HEK293 (cell line): ENCODE measurements around the gene RPL29.

ENCODE experiments used
- ATF2 ChIP-seq: fragments of 450-650 bp; formaldehyde crosslinking; IDR thresholded peaks from 2 replicates; pipeline ENCODE4 v1.5.1; 2016; ENCODE audit warnings: missing biosample characterization, missing genetic modification characterization, low read depth
- BCL6B ChIP-seq: fragments of 450-650 bp; formaldehyde crosslinking; IDR thresholded peaks from 2 replicates; pipeline ENCODE4 v1.5.1; 2017; ENCODE audit warnings: missing biosample characterization, missing genetic modification characterization
- CTCF ChIP-seq: fragments of 450-650 bp; formaldehyde crosslinking; IDR thresholded peaks from 2 replicates; pipeline ENCODE4 v1.5.1; 2016; ENCODE audit warnings: missing biosample characterization, missing genetic modification characterization
- MEIS1 ChIP-seq: sonication (generic); formaldehyde crosslinking; IDR thresholded peaks from 2 replicates; pipeline ENCODE4 v1.8.1; 2022; ENCODE audit warnings: missing genetic modification reagents, mild to moderate bottlenecking, borderline replicate concordance
- ZNF292 ChIP-seq: fragments of 450-650 bp; formaldehyde crosslinking; IDR thresholded peaks from 2 replicates; pipeline ENCODE4 v1.5.1; 2016; ENCODE audit warnings: low read depth, missing biosample characterization, missing genetic modification characterization, borderline replicate concordance
- TF ChIP-seq, protein P1 (sequence below): fragments of 450-650 bp; formaldehyde crosslinking; IDR thresholded peaks from 2 replicates; pipeline ENCODE4 v1.5.1; 2016; ENCODE audit warnings: missing biosample characterization, missing genetic modification characterization

- no peak for TF ChIP-seq CTCF (tag by site-specific recombination)
- TF ChIP-seq MEIS1 (CRISPR knock-in tag), result no peak
- no peak for TF ChIP-seq ATF2 (tag by site-specific recombination)
- TF ChIP-seq BCL6B (tag by site-specific recombination), result no peak
- TF ChIP-seq, protein P1, sequence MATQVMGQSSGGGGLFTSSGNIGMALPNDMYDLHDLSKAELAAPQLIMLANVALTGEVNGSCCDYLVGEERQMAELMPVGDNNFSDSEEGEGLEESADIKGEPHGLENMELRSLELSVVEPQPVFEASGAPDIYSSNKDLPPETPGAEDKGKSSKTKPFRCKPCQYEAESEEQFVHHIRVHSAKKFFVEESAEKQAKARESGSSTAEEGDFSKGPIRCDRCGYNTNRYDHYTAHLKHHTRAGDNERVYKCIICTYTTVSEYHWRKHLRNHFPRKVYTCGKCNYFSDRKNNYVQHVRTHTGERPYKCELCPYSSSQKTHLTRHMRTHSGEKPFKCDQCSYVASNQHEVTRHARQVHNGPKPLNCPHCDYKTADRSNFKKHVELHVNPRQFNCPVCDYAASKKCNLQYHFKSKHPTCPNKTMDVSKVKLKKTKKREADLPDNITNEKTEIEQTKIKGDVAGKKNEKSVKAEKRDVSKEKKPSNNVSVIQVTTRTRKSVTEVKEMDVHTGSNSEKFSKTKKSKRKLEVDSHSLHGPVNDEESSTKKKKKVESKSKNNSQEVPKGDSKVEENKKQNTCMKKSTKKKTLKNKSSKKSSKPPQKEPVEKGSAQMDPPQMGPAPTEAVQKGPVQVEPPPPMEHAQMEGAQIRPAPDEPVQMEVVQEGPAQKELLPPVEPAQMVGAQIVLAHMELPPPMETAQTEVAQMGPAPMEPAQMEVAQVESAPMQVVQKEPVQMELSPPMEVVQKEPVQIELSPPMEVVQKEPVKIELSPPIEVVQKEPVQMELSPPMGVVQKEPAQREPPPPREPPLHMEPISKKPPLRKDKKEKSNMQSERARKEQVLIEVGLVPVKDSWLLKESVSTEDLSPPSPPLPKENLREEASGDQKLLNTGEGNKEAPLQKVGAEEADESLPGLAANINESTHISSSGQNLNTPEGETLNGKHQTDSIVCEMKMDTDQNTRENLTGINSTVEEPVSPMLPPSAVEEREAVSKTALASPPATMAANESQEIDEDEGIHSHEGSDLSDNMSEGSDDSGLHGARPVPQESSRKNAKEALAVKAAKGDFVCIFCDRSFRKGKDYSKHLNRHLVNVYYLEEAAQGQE (tag by site-specific recombination), result no peak
- TF ChIP-seq ZNF292 (tag by site-specific recombination), result no peak
Observed at GRCh38 chr3:51984269-51984647, 11.4 kb downstream of the RPL29 start.
